Loucy (cell line): ENCODE measurements around the gene IL2RG.

Experiments used
- H2AFZ ChIP-seq: fragments of 200-600 bp; sonication (generic); 2 replicates; pipeline ENCODE4 v1.6.0; 2016; ENCODE audit warnings: antibody characterized with exemption, mild to moderate bottlenecking, low read length, moderate library complexity
- H3F3A ChIP-seq: fragments of 200-600 bp; 2 replicates; pipeline ENCODE4 v1.6.0; 2016; ENCODE audit warnings: antibody characterized with exemption, low read depth, mild to moderate bottlenecking
- H3K27me3 ChIP-seq: fragments of 200-600 bp; sonication (generic); 2 replicates; pipeline ENCODE4 v1.6.1; 2014; ENCODE audit warnings: low read length, mild to moderate bottlenecking; ENCODE audit not compliant: insufficient read depth, poor library complexity, severe bottlenecking
- H3K36me3 ChIP-seq: fragments of 200-600 bp; sonication (generic); 2 replicates; pipeline ENCODE4 v1.6.1; 2016; ENCODE audit warnings: low read length; ENCODE audit not compliant: insufficient read depth
- H3K4me1 ChIP-seq: fragments of 200-600 bp; sonication (generic); 2 replicates; pipeline ENCODE4 v1.5.1; 2014; ENCODE audit warnings: low read length, mild to moderate bottlenecking; ENCODE audit not compliant: insufficient read depth, poor library complexity, severe bottlenecking
- H3K4me2 ChIP-seq: fragments of 200-600 bp; sonication (generic); 2 replicates; pipeline ENCODE4 v1.6.0; 2014; ENCODE audit warnings: antibody characterized with exemption, low read length, low read depth, mild to moderate bottlenecking; ENCODE audit not compliant: poor library complexity, severe bottlenecking
- H3K4me3 ChIP-seq: fragments of 200-600 bp; sonication (generic); 2 replicates; pipeline ENCODE4 v1.5.1; 2014; ENCODE audit warnings: low read length, mild to moderate bottlenecking, mixed read lengths; ENCODE audit not compliant: poor library complexity, severe bottlenecking
- H3K79me2 ChIP-seq: fragments of 200-600 bp; sonication (generic); 2 replicates; pipeline ENCODE4 v1.6.1; 2014; ENCODE audit warnings: low read length; ENCODE audit not compliant: insufficient read depth
- H3K9ac ChIP-seq: fragments of 200-600 bp; sonication (generic); 2 replicates; pipeline ENCODE4 v1.6.0; 2014; ENCODE audit warnings: mild to moderate bottlenecking, low read depth, low read length, moderate library complexity; ENCODE audit not compliant: poor library complexity, severe bottlenecking
- H3K9me2 ChIP-seq: fragments of 200-600 bp; sonication (generic); replicated peaks from 2 replicates; pipeline ENCODE4 v1.6.1; 2016; ENCODE audit warnings: low read depth, low read length, mixed read lengths
- H3K9me3 ChIP-seq: fragments of 200-600 bp; sonication (generic); 2 replicates; pipeline ENCODE4 v1.6.1; 2014; ENCODE audit warnings: mild to moderate bottlenecking, antibody characterized with exemption, low read length, low read depth; ENCODE audit not compliant: insufficient read depth
- H4K20me1 ChIP-seq: fragments of 200-600 bp; sonication (generic); 2 replicates; pipeline ENCODE4 v1.6.0; 2014; ENCODE audit warnings: antibody characterized with exemption, low read length, mild to moderate bottlenecking; ENCODE audit not compliant: insufficient read depth, poor library complexity, severe bottlenecking
- CTCF ChIP-seq: fragments of 200-600 bp; sonication (generic); conservative IDR thresholded peaks from 2 replicates; pipeline ENCODE4 v1.5.1; 2014; ENCODE audit warnings: mild to moderate bottlenecking, antibody characterized with exemption, low read length
- EZH2phosphoT487 ChIP-seq: fragments of 200-600 bp; IDR thresholded peaks from 2 replicates; pipeline ENCODE4 v1.6.1; 2018; ENCODE audit warnings: antibody characterized with exemption, mild to moderate bottlenecking, moderate library complexity, borderline replicate concordance

Gene IL2RG

GRCh38 chrX:71151366-71151765 lies 40.0 kb upstream of the IL2RG start:
- no peak overlapping the region for H3K9ac ChIP-seq
- H3K27me3 ChIP-seq = no peaks in the 10 kb centered on the region
- no peak for TF ChIP-seq EZH2phosphoT487
- no peak overlapping the region for H3K4me2 ChIP-seq
- no peak overlapping the region for H2AFZ ChIP-seq
- no peaks in the 10 kb centered on the region for H3F3A ChIP-seq
- no peak overlapping the region for H3K4me3 ChIP-seq
- H4K20me1 ChIP-seq = no peaks in the 10 kb centered on the region
- no peaks in the 10 kb centered on the region for H3K79me2 ChIP-seq
- no peaks in the 10 kb centered on the region for H3K9me3 ChIP-seq
- H3K9me2 ChIP-seq = no peaks in the 10 kb centered on the region
- no peaks in the 10 kb centered on the region for H3K4me1 ChIP-seq
- H3K36me3 ChIP-seq = no peaks in the 10 kb centered on the region

GRCh38 chrX:71148278-71148663 lies 36.9 kb upstream of the IL2RG start:
- H3K79me2 ChIP-seq = no peaks in the 10 kb centered on the region
- no peaks in the 10 kb centered on the region for H3K27me3 ChIP-seq
- no peaks in the 10 kb centered on the region for H3K36me3 ChIP-seq
- H2AFZ ChIP-seq = no peak overlapping the region
- no peak overlapping the region for H3K9ac ChIP-seq
- no peak overlapping the region for H3K4me2 ChIP-seq
- TF ChIP-seq EZH2phosphoT487 (no peak), CTCF (no peak)
- H3K9me2 ChIP-seq = no peaks in the 10 kb centered on the region
- H4K20me1 ChIP-seq = no peaks in the 10 kb centered on the region
- H3F3A ChIP-seq = no peaks in the 10 kb centered on the region
- no peak overlapping the region for H3K4me3 ChIP-seq
- H3K4me1 ChIP-seq = no peaks in the 10 kb centered on the region
- no peaks in the 10 kb centered on the region for H3K9me3 ChIP-seq

GRCh38 chrX:71147496-71148277 lies 36.3 kb upstream of the IL2RG start:
- H2AFZ ChIP-seq = no peak overlapping the region
- H3K9me2 ChIP-seq = no peaks in the 10 kb centered on the region
- TF ChIP-seq EZH2phosphoT487 = no peak
- TF ChIP-seq CTCF = no peak
- H3K9me3 ChIP-seq = no peaks in the 10 kb centered on the region
- H3F3A ChIP-seq = no peaks in the 10 kb centered on the region
- no peak overlapping the region for H3K9ac ChIP-seq
- no peak overlapping the region for H3K4me2 ChIP-seq
- no peaks in the 10 kb centered on the region for H3K4me1 ChIP-seq
- H3K27me3 ChIP-seq = no peaks in the 10 kb centered on the region
- no peaks in the 10 kb centered on the region for H4K20me1 ChIP-seq
- H3K36me3 ChIP-seq = no peaks in the 10 kb centered on the region
- no peak overlapping the region for H3K4me3 ChIP-seq
- H3K79me2 ChIP-seq = no peaks in the 10 kb centered on the region

GRCh38 chrX:71144651-71145050 lies 33.3 kb upstream of the IL2RG start, which contains the start of gene NLGN3:
Gene NLGN3, plus strand, starts transcription at chrX:71144841. Its CDS starts 2,909 bp downstream, at chrX:71147750.
- TF ChIP-seq CTCF = no peak
- no peak for TF ChIP-seq EZH2phosphoT487
- no peaks in the 10 kb centered on the region for H3K79me2 ChIP-seq
- H3K36me3 ChIP-seq = peaks cover 13% of the 10 kb centered on the region; the same call in 1 of the 2 replicates
- no peaks in the 10 kb centered on the region for H3K4me1 ChIP-seq
- H3F3A ChIP-seq = no peaks in the 10 kb centered on the region
- H3K9me3 ChIP-seq = no peaks in the 10 kb centered on the region
- H3K4me2 ChIP-seq = no peak within 1 kb of the TSS
- no peaks in the 10 kb centered on the region for H3K9me2 ChIP-seq
- no peaks in the 10 kb centered on the region for H3K27me3 ChIP-seq
- H2AFZ ChIP-seq = no peak within 1 kb of the TSS
- no peak within 1 kb of the TSS for H3K9ac ChIP-seq
- no peak within 1 kb of the TSS for H3K4me3 ChIP-seq
- no peaks in the 10 kb centered on the region for H4K20me1 ChIP-seq
